Right lobe of liver (tissue), 6 donors: ENCODE measurements around the gene RSU1. TPM values are rescaled to one million over a fixed set of nuclear protein-coding genes. Genes with fewer than 3 reads are reported as not detected.

ENCODE experiments used
- ATAC-seq, 4 donors: fragments of 200-7000 bp; cut with Tn5 transposase; one replicate each; pipeline ENCODE4 v1.9.1; 2020; ENCODE audit warnings: mild to moderate bottlenecking in 4 of 4, moderate library complexity in 4 of 4
- DNase-seq, 3 donors: peaks; one replicate each; pipeline ENCODE4 v3.0.0-alpha.2; 2020
- H3K27ac ChIP-seq, 3 donors: fragments of 200-600 bp; one replicate each; pipeline ENCODE4 v1.8.0; 2022
- H3K27me3 ChIP-seq, 2 donors: fragments of 200-600 bp; one replicate each; pipeline ENCODE4 v1.8.0; 2022
- H3K36me3 ChIP-seq, 4 donors: fragments of 200-600 bp; sonication (generic) in 1 of 4; one replicate each; pipeline versions ENCODE4 v1.5.1 to v1.8.0; 2017 to 2022; ENCODE audit warnings: control low read depth in 1 of 4
- H3K4me1 ChIP-seq, 4 donors: fragments of 200-600 bp; sonication (generic) in 1 of 4; one replicate each; pipeline versions ENCODE4 v1.5.1 to v1.8.0; 2017 to 2022; ENCODE audit warnings: control low read depth in 1 of 4
- H3K4me3 ChIP-seq, 3 donors: fragments of 200-600 bp; one replicate each; pipeline ENCODE4 v1.8.0; 2022
- H3K9me3 ChIP-seq, 4 donors: fragments of 200-600 bp; sonication (generic) in 1 of 4; one replicate each; pipeline versions ENCODE4 v1.5.1 to v1.8.0; 2017 to 2022; ENCODE audit warnings: control low read depth in 1 of 4
- CTCF ChIP-seq, 4 donors: fragments of 200-600 bp in 3 of 4; fragments of 450-650 bp in 1 of 4; IDR thresholded peaks; one replicate each; pipeline versions ENCODE4 v1.5.1 to v1.8.0; 2016 to 2022; ENCODE audit warnings: antibody characterized with exemption in 4 of 4, mild to moderate bottlenecking in 2 of 4
- POLR2A ChIP-seq: fragments of 450-650 bp; IDR thresholded peaks from one replicate; pipeline ENCODE4 v1.6.1; 2017; ENCODE audit warnings: antibody characterized with exemption, mild to moderate bottlenecking
- WGBS: methylation state at CpG from one replicate; pipeline ENCODE4 v1.1.6; 2018; ENCODE audit warnings: low coverage, low lambda C conversion rate; ENCODE audit not compliant: insufficient coverage; ENCODE audit errors: missing lambda C conversion rate; 5-methylcytosine and 5-hydroxymethylcytosine counted together
- intact Hi-C, 2 donors: fragments of 100-400 bp; cut with DNase I; formaldehyde crosslinking; loops; one replicate each; pipeline versions ENCODE4 v1.11.2 to v1.14.1; 2022
- total RNA-seq, 6 experiments: library from RNA; depleted of rRNA in 2 of 6; stranded (reverse); fragments of >200 nt in 2 of 6; fragmentation: NEBNext Ultra II Directional in 3 of 6; extraction: Animal tissue kit (Norgen Biotek cat#: 25700) in 3 of 6; gene quantifications; one replicate each; pipeline versions ENCODE4 v1.1.0 to v1.2.4, GENCODE V29; 2016 to 2023
- donor health status: DM: no; HTN: yes; CAD: no.
- donor health status: DM: no; HTN: no; CAD: no.
- donor health status: DM: no; HTN: no; CAD: no.
- donor health status: DM: no; HTN: yes; CAD: no.
- donor health status: DM: no; HTN: yes; CAD: no.

Gene RSU1
- total RNA-seq, 6 experiments from 2014 or later, result 24.1 to 44.5 (median 28.4) TPM

DNA sequence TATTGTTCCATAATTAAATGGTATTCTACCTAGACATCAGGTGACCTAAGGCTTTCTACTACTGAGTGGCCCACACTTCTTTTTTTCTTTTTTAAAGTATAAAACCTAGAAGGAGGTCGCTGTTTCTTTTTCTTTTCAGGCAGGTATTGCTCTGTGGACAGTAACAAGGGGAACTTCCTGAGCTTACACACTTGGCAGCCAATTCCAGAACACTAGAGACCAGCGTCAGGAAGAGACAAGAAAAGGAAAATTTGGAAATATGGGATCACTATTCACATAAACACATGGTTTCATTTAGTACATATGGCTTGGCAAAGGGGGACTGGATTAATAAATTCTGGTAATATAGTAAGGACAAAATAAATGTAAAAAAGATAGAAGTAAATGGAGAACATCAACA, 141.9 kb downstream of the RSU1 start:
- DNase-seq (no peak), ATAC-seq (no peak)
- Histone ChIP-seq H3K4me1 (no peaks in the 10 kb centered on the region), H3K9me3 (no peaks in the 10 kb centered on the region), H3K4me3 (no peak overlapping the region), H3K36me3 (no peaks in the 10 kb centered on the region), H3K27me3 (no peaks in the 10 kb centered on the region), H3K27ac (no peak overlapping the region)
- no peak for TF ChIP-seq CTCF (IDR thresholded peaks at IDR 0.05)
- no peak for TF ChIP-seq POLR2A
- WGBS, result 92% methylated on average over 2 of the region's 2 CpGs
- intact Hi-C loops, result no loop called here

DNA sequence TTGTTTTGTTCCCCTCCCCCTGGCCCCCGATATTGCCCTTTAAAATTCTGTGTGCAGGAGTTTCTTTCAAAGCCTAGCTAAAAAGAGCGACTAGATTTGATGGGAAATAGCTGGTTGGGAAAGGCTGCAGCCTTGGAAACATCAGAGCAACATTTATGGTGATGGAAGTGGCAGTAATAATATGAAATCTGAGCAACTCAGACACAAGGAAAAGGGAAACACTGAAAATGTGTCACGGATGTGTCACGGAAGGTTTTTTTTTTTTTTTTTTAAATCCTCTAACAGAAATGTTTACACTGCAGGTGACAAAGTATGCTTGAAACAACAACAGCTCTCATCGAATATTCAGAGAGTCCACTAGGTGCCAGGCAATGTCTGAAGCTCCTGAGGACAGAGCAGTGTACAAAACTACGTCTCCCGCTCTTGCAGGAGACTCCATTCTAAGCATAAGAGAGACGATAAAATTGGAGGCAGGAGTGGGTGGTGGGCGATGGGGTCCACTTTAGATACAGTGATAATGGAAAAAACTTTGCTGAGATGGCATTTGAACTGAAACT, 143.0 kb downstream of the RSU1 start:
- H3K27ac ChIP-seq, result no peak overlapping the region
- intact Hi-C loops, result no loop called here
- no peak for ATAC-seq
- H3K36me3 ChIP-seq, result no peaks in the 10 kb centered on the region
- 91% methylated on average over 9 of the region's 9 CpGs for WGBS
- no peaks in the 10 kb centered on the region for H3K9me3 ChIP-seq
- H3K4me1 ChIP-seq, result no peaks in the 10 kb centered on the region
- no peak for DNase-seq
- H3K4me3 ChIP-seq, result no peak overlapping the region
- TF ChIP-seq CTCF (IDR thresholded peaks at IDR 0.05) (no peak), POLR2A (no peak)
- no peaks in the 10 kb centered on the region for H3K27me3 ChIP-seq

DNA sequence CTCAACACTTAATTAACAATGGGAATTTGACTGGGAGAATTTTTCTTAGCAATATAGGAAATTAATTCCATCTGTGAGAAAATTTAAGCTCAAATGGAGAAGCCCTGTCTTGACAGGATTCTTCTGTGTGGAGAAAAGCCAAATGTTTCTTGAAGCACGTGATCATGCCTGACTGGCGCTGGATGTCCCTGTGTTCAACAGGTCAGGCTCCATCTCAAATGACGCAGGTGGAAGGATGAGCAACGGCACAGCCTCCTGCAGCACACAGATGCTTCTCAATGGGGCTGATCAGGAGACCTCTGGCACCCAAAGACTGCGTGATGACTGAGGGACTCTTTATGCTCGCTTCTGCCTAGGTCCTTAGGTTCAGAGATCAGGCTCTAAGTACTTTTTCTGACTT, 143.8 kb downstream of the RSU1 start:
- WGBS, result 86% methylated on average over 4 of the region's 6 CpGs

GRCh38 chr10:16663444-16663843, 153.8 kb downstream of the RSU1 start:
- WGBS, result 80% methylated on average over 2 of the region's 7 CpGs
- no peak for TF ChIP-seq POLR2A
- TF ChIP-seq CTCF (IDR thresholded peaks at IDR 0.05), result no peak
- H3K27ac ChIP-seq, result no peak overlapping the region
- no peaks in the 10 kb centered on the region for H3K4me1 ChIP-seq
- H3K9me3 ChIP-seq, result no peaks in the 10 kb centered on the region
- intact Hi-C loops, result no loop called here
- no peaks in the 10 kb centered on the region for H3K27me3 ChIP-seq
- ATAC-seq, result no peak
- no peak overlapping the region for H3K4me3 ChIP-seq
- no peaks in the 10 kb centered on the region for H3K36me3 ChIP-seq
- no peak for DNase-seq

More for the DNA sequence above, 143.8 kb downstream of the RSU1 start:
- intact Hi-C loops, result no loop called here
- Histone ChIP-seq H3K4me3 (no peak overlapping the region), H3K36me3 (no peaks in the 10 kb centered on the region), H3K9me3 (no peaks in the 10 kb centered on the region), H3K4me1 (no peaks in the 10 kb centered on the region), H3K27ac (no peak overlapping the region), H3K27me3 (no peaks in the 10 kb centered on the region)
- DNase-seq (no peak), ATAC-seq (no peak)
- TF ChIP-seq CTCF (IDR thresholded peaks at IDR 0.05), result no peak
- TF ChIP-seq POLR2A, result no peak

GRCh38 chr10:16662923-16663322, 154.3 kb downstream of the RSU1 start:
- Histone ChIP-seq H3K36me3 (no peaks in the 10 kb centered on the region), H3K4me3 (no peak overlapping the region), H3K9me3 (no peaks in the 10 kb centered on the region), H3K27me3 (no peaks in the 10 kb centered on the region), H3K27ac (no peak overlapping the region), H3K4me1 (no peaks in the 10 kb centered on the region)
- no peak for ATAC-seq
- intact Hi-C loops, result no loop called here
- DNase-seq, result no peak
- TF ChIP-seq POLR2A (no peak), CTCF (IDR thresholded peaks at IDR 0.05) (no peak)
- 90% methylated on average over 7 of the region's 7 CpGs for WGBS
